Measurements from ENCODE around the gene FRMD4B. TPM values are rescaled to one million over a fixed set of nuclear protein-coding genes. Genes with fewer than 3 reads are reported as not detected.

Gene FRMD4B
- total RNA-seq, 4 donors from 2014 or later: 58.0 to 71.9 (median 63.4) TPM

GRCh38 chr3:69409011-69409410, 23.1 kb upstream of the FRMD4B start:
- TF ChIP-seq POLR2A (IDR thresholded peaks at IDR 0.05) (no peak), CTCF (IDR thresholded peaks at IDR 0.05) (no peak)
- DNase-seq (ENCODE audit: low spot score in 2 of 2): peak in 1 of 2 donors; percentile 33
- 61 to 75% methylated on average over 4 of the region's 4 CpGs for WGBS, 2 donors
- no peak overlapping the region for H3K4me3 ChIP-seq (ENCODE audit: low read depth, poor library complexity, severe bottlenecking)
- intact Hi-C loops (cut with DNase I; ENCODE audit: low total_unique reads): no loop called here

GRCh38 chr3:69408542-69408941, 22.7 kb upstream of the FRMD4B start:
- 69 to 85% methylated on average over 5 of the region's 5 CpGs for WGBS, 2 donors
- H3K4me3 ChIP-seq (ENCODE audit: low read depth, poor library complexity, severe bottlenecking): no peak overlapping the region
- no peak for DNase-seq (ENCODE audit: low spot score in 2 of 2)
- intact Hi-C loops (cut with DNase I; ENCODE audit: low total_unique reads): no loop called here
- TF ChIP-seq CTCF (IDR thresholded peaks at IDR 0.05) (no peak), POLR2A (IDR thresholded peaks at IDR 0.05) (no peak)

GRCh38 chr3:69407908-69408307, 22.0 kb upstream of the FRMD4B start:
- DNase-seq (ENCODE audit: low spot score in 2 of 2): no peak
- TF ChIP-seq CTCF (IDR thresholded peaks at IDR 0.05) (no peak), POLR2A (IDR thresholded peaks at IDR 0.05) (no peak)
- no peak overlapping the region for H3K4me3 ChIP-seq (ENCODE audit: low read depth, poor library complexity, severe bottlenecking)
- WGBS, 2 donors: 96 to 99% methylated on average over 7 of the region's 7 CpGs
- intact Hi-C loops (cut with DNase I; ENCODE audit: low total_unique reads): no loop called here

- WGBS, 2 donors: 7 to 8% methylated on average over 2 of the region's 2 CpGs
- no peak overlapping the region for H3K4me3 ChIP-seq (ENCODE audit: low read depth, poor library complexity, severe bottlenecking)
- intact Hi-C loops (cut with DNase I; ENCODE audit: low total_unique reads): no loop called here
- no peak for DNase-seq (ENCODE audit: low spot score in 2 of 2)
- TF ChIP-seq CTCF (IDR thresholded peaks at IDR 0.05) (no peak), POLR2A (IDR thresholded peaks at IDR 0.05) (no peak)
Observed at GRCh38 chr3:69406163-69406562, 20.3 kb upstream of the FRMD4B start.

- intact Hi-C loops (cut with DNase I; ENCODE audit: low total_unique reads): no loop called here
- 95 to 96% methylated on average over 3 of the region's 3 CpGs for WGBS, 2 donors
- no peak overlapping the region for H3K4me3 ChIP-seq (ENCODE audit: low read depth, poor library complexity, severe bottlenecking)
Observed at GRCh38 chr3:69405067-69405466, 19.2 kb upstream of the FRMD4B start.

More at GRCh38 chr3:69405067-69405466, 19.2 kb upstream of the FRMD4B start:
- TF ChIP-seq POLR2A (IDR thresholded peaks at IDR 0.05): no peak
- no peak for TF ChIP-seq CTCF (IDR thresholded peaks at IDR 0.05)
- DNase-seq (ENCODE audit: low spot score in 2 of 2): no peak

Data from lower leg skin (tissue), 4 donors.